ENCODE data around the gene PSMB5.
A peak's percentile ranks its signal among the peaks of the same experiment; 100 is the strongest.

The PSMB5 gene

GRCh38 chr14:23034498-23035302 lies at the start of gene PSMB5:
Gene PSMB5, minus strand, starts transcription at chr14:23034900. Its CDS starts 19 bp downstream, at chr14:23034881.
- DNase-seq (ENCODE audit: low read depth): peak; percentile 73

GRCh38 chr14:23080474-23080873 lies 45.8 kb upstream of the PSMB5 start:
- DNase-seq (ENCODE audit: low read depth): no peak

GRCh38 chr14:23079716-23080115 lies 45.0 kb upstream of the PSMB5 start:
- no peak for DNase-seq (ENCODE audit: low read depth)

GRCh38 chr14:23078692-23079116 lies 44.0 kb upstream of the PSMB5 start:
- DNase-seq (ENCODE audit: low read depth): no peak

- no peak for DNase-seq (ENCODE audit: low read depth)
These were observed 43.3 kb upstream of the PSMB5 start for GRCh38 chr14:23077962-23078361.

GRCh38 chr14:23076785-23077408 lies 42.2 kb upstream of the PSMB5 start:
- no peak for DNase-seq (ENCODE audit: low read depth)

- no peak for DNase-seq (ENCODE audit: low read depth)
These were observed 40.2 kb upstream of the PSMB5 start for GRCh38 chr14:23074906-23075305.

- no peak for DNase-seq (ENCODE audit: low read depth)
These were observed 37.3 kb upstream of the PSMB5 start for GRCh38 chr14:23071921-23072539.

GRCh38 chr14:23071244-23071920 lies 36.7 kb upstream of the PSMB5 start:
- peak; percentile 60 for DNase-seq (ENCODE audit: low read depth)

- DNase-seq (ENCODE audit: low read depth): no peak
These were observed 35.8 kb upstream of the PSMB5 start for GRCh38 chr14:23070262-23071129.

GRCh38 chr14:23069413-23069806 lies 34.7 kb upstream of the PSMB5 start:
- DNase-seq (ENCODE audit: low read depth): no peak

- DNase-seq (ENCODE audit: low read depth): peak; percentile 51
These were observed 34.2 kb upstream of the PSMB5 start for GRCh38 chr14:23068789-23069412.

- no peak for DNase-seq (ENCODE audit: low read depth)
These were observed 33.4 kb upstream of the PSMB5 start for GRCh38 chr14:23067847-23068788.

- DNase-seq (ENCODE audit: low read depth): no peak
These were observed 32.4 kb upstream of the PSMB5 start for GRCh38 chr14:23066855-23067744.

- DNase-seq (ENCODE audit: low read depth): no peak
These were observed 31.7 kb upstream of the PSMB5 start for GRCh38 chr14:23066368-23066767.

GRCh38 chr14:23063601-23064000 lies 28.9 kb upstream of the PSMB5 start:
- DNase-seq (ENCODE audit: low read depth): no peak

- DNase-seq (ENCODE audit: low read depth): no peak
These were observed 27.3 kb upstream of the PSMB5 start for GRCh38 chr14:23062002-23062401.

- no peak for DNase-seq (ENCODE audit: low read depth)
These were observed 26.0 kb upstream of the PSMB5 start for GRCh38 chr14:23060536-23061260.

Data from activated T-cell treated with anti-CD3 and anti-CD28 coated beads for 1 hour (primary cell).